WI38 (cell line): ENCODE results near the gene GPR35.

Source experiments
- H3K4me3 ChIP-seq: 2 replicates; pipeline ENCODE4 v1.5.1; 2011; ENCODE audit warnings: low read depth, mild to moderate bottlenecking, control low read depth, low read length
- TF ChIP-seq, protein P1 (sequence below): IDR thresholded peaks from 2 replicates; pipeline ENCODE4 v1.5.1; 2012; ENCODE audit warnings: low read depth, mild to moderate bottlenecking, control low read depth, low read length

The GPR35 gene

DNA sequence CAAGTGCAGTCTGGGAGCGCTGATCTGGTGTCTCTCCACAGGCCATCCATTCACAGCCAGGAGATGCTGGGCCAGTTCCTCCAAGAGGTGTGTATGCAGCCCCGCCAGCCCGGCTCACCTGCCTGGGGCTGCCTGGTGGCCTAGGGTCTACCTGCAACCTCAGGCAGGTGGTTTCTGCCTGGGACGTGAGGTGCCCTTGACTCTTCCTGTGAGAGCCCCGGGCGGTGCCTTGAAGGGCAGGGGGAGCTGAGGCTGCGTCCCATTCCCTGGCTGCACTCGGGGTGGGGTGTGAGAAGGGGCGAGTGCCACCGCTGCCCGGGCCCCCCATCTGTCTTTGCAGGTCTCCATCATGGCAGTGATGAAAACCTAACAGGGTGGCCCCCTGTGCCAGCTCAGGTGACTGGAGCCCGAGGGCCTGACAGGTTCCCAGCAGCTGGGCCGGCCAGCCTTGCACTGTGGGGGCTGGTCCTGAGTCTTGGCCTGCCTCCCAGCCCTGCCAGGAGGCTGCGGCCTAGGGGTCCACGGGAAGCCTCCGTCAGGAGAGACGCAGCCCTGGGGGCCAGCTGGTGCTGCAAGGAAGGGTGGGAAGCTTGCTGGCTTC is 26.9 kb upstream of the GPR35 start:
- H3K4me3 ChIP-seq, result no peak overlapping the region
- TF ChIP-seq, protein P1, sequence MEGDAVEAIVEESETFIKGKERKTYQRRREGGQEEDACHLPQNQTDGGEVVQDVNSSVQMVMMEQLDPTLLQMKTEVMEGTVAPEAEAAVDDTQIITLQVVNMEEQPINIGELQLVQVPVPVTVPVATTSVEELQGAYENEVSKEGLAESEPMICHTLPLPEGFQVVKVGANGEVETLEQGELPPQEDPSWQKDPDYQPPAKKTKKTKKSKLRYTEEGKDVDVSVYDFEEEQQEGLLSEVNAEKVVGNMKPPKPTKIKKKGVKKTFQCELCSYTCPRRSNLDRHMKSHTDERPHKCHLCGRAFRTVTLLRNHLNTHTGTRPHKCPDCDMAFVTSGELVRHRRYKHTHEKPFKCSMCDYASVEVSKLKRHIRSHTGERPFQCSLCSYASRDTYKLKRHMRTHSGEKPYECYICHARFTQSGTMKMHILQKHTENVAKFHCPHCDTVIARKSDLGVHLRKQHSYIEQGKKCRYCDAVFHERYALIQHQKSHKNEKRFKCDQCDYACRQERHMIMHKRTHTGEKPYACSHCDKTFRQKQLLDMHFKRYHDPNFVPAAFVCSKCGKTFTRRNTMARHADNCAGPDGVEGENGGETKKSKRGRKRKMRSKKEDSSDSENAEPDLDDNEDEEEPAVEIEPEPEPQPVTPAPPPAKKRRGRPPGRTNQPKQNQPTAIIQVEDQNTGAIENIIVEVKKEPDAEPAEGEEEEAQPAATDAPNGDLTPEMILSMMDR, result no peak

GRCh38 chr2:240599141-240599583 is 26.1 kb upstream of the GPR35 start:
- no peak overlapping the region for H3K4me3 ChIP-seq
- TF ChIP-seq, protein P1, result no peak

- no peak overlapping the region for H3K4me3 ChIP-seq
- TF ChIP-seq, protein P1, result no peak
Measured at GRCh38 chr2:240600451-240600961, 24.8 kb upstream of the GPR35 start.

DNA sequence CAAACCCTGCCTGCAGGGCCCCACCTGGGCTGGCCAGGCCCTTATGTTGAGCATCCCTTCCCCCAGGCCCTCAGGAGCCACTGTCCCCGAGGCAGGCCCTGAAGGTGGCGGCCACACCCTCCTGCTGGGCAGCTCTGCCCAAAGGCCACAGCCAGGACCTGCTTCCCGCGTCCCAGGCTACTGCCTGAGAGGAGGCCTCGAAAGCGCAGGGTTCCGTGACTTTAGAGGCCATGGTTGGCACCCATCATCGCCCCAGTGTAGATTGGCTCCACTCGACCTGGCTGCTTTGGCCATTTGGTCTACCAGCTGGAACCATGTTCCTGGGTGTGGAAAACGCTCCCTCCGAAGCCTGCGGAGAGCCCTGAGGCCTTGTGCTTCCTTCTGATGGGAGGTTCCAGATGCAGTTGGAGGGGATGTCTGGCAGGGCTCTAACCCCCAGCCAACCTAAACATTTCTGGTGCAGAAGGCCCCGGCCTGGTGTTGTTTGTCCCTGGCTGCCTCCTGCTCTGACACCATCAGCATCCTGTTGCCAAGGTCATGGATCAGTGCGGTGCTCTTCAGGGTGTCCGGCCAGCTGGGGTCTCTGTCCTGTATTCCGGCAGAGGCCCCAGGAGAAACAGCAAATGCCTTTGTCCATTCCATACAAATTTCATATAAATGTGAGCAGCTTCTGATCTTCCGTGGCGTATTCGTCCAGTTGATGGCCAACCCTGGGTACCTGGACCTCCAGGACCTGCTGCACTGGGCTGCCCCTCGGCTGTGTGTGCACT is 24.0 kb upstream of the GPR35 start:
- TF ChIP-seq, protein P1, result no peak

DNA sequence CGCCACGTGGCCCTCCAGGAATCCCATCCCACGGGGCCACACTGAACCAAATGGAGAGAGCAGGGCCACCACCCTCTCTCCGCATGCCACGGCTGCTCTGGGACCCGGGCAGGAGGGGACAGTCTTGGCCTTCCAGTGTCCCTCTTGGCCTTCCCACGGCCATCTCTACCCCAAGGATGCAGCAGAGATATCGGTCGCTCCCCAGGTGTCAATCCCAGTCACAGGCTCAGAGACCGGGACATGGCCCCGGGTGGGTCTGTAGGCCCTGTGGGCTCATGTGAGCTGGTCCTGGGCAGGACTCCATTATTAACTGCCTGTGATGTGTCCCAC is 23.5 kb upstream of the GPR35 start:
- TF ChIP-seq, protein P1, result no peak

More for the DNA sequence above, 24.0 kb upstream of the GPR35 start:
- H3K4me3 ChIP-seq, result no peak overlapping the region

DNA sequence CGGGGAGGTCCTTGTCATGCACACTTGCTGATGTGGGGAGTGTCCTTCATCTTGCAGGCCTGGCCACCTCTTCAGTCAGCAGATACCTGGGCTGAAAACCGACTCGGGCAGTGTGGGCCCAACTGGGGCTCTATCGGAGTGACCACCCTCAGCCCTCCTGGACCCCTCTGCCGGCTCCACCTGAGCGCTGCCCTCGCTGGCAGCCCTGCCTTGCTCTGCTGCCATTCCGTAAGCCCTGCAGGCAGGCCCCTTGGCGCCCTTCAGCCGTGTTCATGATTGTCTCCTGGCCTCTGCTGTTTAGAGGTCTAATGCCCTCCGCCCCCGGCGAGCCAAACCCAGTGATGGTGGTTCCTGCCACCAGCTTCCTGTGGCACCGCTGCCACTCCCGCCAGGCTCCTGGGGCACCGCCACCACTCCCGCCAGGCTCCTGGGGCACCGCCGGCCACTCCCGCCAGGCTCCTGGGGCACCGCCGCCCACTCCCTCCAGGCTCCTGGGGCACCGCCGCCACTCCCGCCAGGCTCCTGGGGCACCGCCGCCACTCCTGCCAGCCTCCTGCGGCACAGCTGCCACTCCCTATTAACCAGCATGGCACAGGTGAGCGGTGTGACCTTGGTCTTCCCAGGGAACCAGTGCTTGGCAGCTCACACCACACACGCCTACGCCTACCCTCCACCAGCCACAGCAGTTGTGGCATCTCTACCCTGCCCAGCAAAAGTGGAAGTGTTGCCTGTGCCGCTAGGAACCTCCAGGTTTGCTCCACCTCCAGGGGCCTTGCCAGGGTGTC is 22.8 kb upstream of the GPR35 start:
- TF ChIP-seq, protein P1, result no peak
- no peak overlapping the region for H3K4me3 ChIP-seq

More for the DNA sequence above, 23.5 kb upstream of the GPR35 start:
- H3K4me3 ChIP-seq, result no peak overlapping the region
